D721Med (cell line): ENCODE results near the gene DNASE2B.

Source experiments
- DNase-seq: peaks from one replicate; pipeline ENCODE4 v3.0.0; 2011; ENCODE audit warnings: low spot score; ENCODE audit not compliant: insufficient read length
- FAIRE-seq: peaks from 2 replicates; lab custom pipeline; 2011; peaks lifted over from hg19 to GRCh38; lab: Jason Lieb, UNC
- TF ChIP-seq, protein P1 (sequence below): IDR thresholded peaks from 2 replicates; pipeline ENCODE4 v1.5.1; 2012; ENCODE audit warnings: mild to moderate bottlenecking, control low read depth; ENCODE audit not compliant: insufficient read depth; ENCODE audit errors: missing control alignments

DNASE2B gene

DNA sequence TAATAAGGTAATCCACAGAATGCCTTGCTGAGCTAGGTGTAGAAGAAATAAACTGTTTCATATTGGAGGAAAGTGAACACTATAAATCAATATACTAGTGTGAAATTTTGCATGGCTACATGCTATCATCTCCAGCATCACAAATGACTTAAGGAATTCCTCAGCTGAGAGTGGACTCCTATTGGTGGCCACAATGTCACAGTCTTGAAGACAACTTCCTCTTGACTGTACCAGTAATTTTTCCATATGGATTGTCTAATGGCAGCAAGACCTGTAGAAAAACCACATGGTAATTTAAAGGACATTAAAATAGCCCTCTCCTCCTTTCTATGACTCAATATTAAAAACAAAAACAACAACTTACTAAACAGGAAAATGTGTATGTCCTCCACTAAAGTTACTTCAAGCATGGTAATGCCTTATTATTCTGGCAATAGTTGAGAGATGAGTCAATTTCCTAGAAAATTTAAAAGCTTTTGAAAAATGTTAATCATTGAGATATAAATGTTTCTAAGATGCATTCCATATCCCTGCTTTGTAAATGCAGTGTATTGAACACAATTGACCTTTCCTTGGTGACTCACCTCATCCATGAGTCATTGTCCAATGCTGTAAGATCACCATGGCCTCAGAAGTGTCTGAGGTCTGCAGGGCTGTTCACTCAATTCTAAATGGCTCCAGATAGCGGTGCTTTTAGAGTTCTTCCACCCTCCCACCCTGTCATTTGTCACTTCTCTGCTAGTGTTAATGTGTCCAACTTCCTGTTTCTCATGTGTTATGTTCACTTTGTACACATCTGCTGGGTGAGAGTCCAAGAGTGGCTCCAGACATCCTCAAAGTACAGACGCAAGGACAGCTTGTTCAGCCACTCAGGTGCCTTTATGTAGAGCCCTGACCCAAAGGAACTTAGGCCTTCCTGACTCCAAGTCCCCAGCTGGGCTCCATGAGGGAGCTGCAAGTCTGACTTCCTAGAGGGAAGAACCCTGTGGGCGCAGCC lies 32.8 kb upstream of the DNASE2B start:
- DNase-seq, result no peak
- TF ChIP-seq, protein P1, sequence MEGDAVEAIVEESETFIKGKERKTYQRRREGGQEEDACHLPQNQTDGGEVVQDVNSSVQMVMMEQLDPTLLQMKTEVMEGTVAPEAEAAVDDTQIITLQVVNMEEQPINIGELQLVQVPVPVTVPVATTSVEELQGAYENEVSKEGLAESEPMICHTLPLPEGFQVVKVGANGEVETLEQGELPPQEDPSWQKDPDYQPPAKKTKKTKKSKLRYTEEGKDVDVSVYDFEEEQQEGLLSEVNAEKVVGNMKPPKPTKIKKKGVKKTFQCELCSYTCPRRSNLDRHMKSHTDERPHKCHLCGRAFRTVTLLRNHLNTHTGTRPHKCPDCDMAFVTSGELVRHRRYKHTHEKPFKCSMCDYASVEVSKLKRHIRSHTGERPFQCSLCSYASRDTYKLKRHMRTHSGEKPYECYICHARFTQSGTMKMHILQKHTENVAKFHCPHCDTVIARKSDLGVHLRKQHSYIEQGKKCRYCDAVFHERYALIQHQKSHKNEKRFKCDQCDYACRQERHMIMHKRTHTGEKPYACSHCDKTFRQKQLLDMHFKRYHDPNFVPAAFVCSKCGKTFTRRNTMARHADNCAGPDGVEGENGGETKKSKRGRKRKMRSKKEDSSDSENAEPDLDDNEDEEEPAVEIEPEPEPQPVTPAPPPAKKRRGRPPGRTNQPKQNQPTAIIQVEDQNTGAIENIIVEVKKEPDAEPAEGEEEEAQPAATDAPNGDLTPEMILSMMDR, result no peak
- FAIRE-seq, result no peak

DNA sequence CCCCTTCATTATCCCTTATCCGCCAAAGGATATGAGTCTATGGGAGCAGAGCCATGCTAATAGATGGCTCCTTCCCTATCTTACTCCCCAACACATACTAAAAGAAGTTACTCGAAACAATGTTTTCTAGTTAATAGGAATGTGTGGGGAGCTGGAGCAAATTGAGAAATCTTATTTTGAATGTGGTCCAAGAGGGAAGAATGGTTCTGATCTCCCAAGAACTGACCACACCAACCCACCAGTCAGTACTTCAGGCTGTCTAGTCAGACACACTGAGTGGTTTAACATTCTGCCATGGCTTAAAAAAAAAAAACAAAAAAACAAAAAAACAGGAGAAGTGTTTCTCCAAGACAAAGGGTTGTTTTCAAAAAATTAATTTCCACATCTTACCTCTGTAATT lies 31.5 kb upstream of the DNASE2B start:
- TF ChIP-seq, protein P1, result no peak
- FAIRE-seq (no peak), DNase-seq (no peak)

DNA sequence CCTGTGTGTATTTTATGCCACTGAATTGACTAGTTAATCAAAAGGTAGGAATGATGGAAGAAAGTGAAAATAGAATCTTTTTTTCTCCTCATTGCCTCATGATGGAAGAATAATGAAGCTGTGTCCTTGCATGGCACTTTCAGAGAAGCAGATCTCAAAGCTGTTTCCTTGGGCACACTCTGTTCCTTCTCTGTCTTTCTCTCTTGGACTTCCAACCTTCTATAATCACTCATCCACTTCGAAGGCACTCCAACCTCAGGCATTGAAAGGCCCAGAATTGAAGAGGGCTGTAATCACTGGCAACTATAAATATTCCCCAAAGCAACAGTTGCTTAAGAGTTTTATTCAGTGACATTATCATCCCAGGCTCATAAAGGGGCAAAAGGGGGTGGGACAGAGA lies 31.1 kb upstream of the DNASE2B start:
- DNase-seq, result no peak
- FAIRE-seq, result no peak
- TF ChIP-seq, protein P1, result no peak

DNA sequence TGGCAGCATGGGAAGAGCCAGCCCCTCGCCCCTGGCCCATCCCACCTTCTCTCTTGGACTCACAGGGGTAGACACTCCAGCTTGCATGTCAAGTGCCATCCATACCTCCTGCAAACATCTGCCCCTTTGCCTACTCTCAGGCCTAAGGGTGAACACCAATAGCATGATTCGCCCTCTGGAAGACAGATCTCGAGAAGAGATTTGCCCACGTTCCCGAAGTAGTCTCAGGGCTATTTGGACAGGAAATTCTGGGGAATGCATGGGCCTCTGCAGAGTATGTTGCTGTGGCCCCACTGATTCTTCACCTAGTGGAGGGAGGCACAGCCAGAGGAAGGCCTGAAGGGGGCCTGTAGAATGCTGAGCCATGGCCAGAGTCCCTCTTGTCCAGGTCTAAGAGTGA lies 29.8 kb upstream of the DNASE2B start:
- DNase-seq (no peak), FAIRE-seq (no peak)
- TF ChIP-seq, protein P1, result no peak

DNA sequence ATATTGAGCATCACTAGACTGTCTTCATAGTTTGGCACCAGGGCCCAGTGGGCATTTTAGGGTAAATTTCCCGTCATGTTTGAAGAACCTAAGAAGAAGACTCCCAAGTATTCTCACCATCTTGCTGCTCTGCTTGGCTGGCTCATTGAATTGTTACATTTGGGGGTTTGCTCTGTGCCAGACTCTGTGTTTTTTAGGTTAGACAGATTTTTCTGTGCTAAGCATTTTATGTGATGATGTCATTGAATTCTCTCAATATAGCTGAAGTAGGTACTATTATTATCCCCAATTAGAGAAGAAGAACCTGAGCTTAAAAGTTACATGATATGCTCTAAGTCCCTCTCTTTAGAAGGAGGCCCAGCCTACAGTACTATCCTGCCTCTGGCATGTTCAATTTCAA lies 28.0 kb upstream of the DNASE2B start:
- FAIRE-seq (no peak), DNase-seq (no peak)
- TF ChIP-seq, protein P1, result no peak

DNA sequence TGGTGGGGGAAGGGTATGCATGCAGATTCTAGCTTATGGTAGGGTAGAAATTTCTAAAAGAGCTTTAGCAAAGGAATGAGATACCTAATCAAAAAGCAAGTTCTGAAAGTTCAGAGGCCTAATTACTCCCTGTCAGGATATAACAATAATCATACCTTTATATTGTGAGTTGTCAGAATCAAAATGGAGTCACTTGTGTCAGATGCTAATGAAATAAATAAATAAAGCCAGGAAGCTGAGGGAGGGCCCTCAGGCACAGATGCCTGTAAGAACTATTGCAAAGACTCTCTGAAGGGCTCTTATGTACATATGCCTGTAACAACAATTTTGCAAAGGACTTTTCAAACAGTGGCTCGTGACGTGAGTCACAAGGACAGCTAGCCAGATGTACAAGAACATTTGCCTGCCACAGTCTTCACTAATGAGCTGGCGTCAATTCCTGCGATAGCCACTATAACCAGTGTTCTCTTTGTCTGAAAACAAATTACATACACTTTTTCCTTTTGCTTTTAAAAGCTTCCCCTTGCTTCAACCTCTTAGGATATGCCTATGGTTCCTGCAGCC lies 27.4 kb upstream of the DNASE2B start:
- no peak for FAIRE-seq
- TF ChIP-seq, protein P1, result no peak
- no peak for DNase-seq
